CD4-positive, alpha-beta T cell treated with Interleukin-4 for 4 hours (primary cell): ENCODE data around the gene CCDC158.
"Not testable (repeated sequence)": the region's sequence is repeated elsewhere in the genome, so short reads cannot be mapped to it uniquely, and the experiment has no call there.

Experiments
- DNase-seq: peaks from one replicate; pipeline ENCODE4 v3.0.0-alpha.2; 2020

CCDC158 gene

GRCh38 chr4:76420762-76421581, at the start of gene CCDC158:
Gene CCDC158, minus strand, starts transcription at chr4:76421141. Its CDS starts 17,934 bp downstream, at chr4:76403207.
- DNase-seq = no peak

GRCh38 chr4:76470532-76470931, 49.6 kb upstream of the CCDC158 start:
- no peak for DNase-seq

DNA sequence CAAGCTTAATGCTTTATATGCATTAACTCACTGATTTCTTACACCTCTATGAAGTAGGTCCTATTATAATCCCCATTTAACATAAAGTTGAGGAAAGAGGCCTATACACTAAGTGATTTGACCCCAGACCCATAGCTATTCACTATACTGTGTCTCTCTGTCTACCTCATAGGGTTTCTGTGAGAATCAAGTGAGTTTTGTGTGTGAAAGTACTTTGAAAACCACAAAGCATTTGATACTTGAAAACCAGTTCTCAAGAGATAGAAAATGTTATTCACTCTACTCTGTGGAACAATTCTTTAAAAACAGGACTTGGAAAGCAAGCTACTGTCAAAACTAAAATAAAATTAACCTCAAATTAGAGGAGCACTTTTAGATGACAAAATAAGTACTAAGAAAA, 49.1 kb upstream of the CCDC158 start:
- DNase-seq = no peak

GRCh38 chr4:76463568-76463967, 42.6 kb upstream of the CCDC158 start:
- no peak for DNase-seq

GRCh38 chr4:76459291-76459723, 38.4 kb upstream of the CCDC158 start:
- DNase-seq = no peak

- DNase-seq = no peak
Observed at GRCh38 chr4:76458825-76459224, 37.9 kb upstream of the CCDC158 start.

- DNase-seq = no peak
Observed at GRCh38 chr4:76458297-76458696, 37.4 kb upstream of the CCDC158 start.

GRCh38 chr4:76457885-76458284, 36.9 kb upstream of the CCDC158 start:
- no peak for DNase-seq

- not testable (repeated sequence) for DNase-seq
Observed at GRCh38 chr4:76454073-76454472, 33.1 kb upstream of the CCDC158 start.

DNA sequence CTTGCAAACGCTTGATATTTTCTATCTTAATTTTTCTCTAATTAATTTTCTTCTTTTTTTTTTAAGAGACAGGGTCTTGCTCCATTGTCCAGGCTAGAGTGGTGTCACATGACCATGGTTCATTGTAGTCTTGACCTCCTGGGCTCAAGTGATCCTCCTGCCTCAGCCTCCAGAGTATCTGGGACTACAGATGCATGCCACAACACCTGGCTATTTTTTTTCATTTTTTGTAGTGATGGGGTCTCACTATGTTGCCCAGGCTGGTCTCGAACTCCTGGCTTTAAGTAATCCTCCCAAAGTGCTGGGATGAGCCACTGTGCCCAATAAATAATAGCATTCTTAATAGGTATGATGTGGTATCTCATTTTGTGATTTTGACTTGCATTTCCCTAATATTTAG, 32.3 kb upstream of the CCDC158 start:
- DNase-seq = no peak

GRCh38 chr4:76449833-76450232, 28.9 kb upstream of the CCDC158 start:
- no peak for DNase-seq

- DNase-seq = no peak
Observed at GRCh38 chr4:76449362-76449767, 28.4 kb upstream of the CCDC158 start.

DNA sequence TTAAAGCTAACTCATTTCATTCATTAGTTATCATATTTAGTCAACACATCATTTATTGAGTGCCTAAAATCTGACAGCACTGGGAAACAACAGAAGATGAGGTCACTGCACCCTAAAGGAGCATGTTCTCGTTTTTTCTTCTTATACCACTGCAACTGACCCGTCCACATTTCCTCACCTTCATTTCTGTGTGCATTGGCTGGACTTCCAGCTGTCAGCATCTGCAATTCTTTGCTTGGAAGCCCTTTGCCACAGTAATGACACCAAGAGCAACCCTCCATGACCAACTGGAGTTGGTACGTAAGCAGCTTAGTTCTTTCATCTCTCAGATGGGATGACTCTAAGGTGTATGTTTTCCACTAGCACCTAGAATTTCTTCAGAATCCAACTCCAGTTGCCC, 27.3 kb upstream of the CCDC158 start:
- DNase-seq = no peak

GRCh38 chr4:76447393-76447851, 26.5 kb upstream of the CCDC158 start:
- DNase-seq = no peak

- DNase-seq = no peak
Observed at GRCh38 chr4:76445911-76446310, 25.0 kb upstream of the CCDC158 start.

DNA sequence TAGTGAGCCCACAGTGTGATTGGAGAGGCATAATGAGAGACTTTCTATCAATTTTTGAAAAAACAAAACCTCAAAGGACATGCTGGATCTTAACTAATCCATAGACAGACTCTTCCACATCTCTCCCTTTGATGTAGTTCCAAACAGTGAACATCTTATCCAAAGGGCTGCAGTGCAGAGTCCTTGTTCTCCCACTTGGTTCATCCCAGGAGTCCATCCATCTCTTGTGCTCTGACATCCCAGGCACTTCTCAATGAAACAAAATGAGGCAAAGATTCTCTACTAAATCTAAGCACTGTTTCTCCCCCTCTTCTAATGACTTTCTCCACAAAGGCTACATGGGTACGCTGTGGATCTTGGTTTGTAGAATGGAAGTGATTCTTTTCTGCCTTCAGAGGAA, 22.4 kb upstream of the CCDC158 start:
- DNase-seq = no peak

GRCh38 chr4:76442807-76443206, 21.9 kb upstream of the CCDC158 start:
- DNase-seq = no peak

DNA sequence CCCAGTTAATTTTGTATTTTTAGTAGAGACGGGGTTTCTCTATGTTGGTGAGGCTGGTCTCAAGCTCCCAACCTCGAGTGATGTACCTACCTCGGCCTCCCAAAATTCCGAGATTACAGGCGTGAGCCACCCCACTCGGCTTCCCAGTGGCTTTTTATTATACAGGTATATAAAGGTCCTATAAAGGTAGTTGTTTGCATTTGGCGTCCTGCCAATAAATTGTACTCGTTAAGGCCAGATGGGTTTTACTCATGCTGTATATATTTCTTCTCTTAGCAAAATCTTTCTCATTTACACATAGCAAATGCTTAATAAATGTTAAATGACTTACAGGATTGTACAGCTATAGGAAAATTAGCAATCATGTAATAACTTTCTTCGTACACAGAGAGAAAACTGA, 20.9 kb upstream of the CCDC158 start:
- DNase-seq = no peak

- no peak for DNase-seq
Observed at GRCh38 chr4:76439491-76439890, 18.6 kb upstream of the CCDC158 start.

- DNase-seq = no peak
Observed at GRCh38 chr4:76435528-76436319, 14.8 kb upstream of the CCDC158 start.

DNA sequence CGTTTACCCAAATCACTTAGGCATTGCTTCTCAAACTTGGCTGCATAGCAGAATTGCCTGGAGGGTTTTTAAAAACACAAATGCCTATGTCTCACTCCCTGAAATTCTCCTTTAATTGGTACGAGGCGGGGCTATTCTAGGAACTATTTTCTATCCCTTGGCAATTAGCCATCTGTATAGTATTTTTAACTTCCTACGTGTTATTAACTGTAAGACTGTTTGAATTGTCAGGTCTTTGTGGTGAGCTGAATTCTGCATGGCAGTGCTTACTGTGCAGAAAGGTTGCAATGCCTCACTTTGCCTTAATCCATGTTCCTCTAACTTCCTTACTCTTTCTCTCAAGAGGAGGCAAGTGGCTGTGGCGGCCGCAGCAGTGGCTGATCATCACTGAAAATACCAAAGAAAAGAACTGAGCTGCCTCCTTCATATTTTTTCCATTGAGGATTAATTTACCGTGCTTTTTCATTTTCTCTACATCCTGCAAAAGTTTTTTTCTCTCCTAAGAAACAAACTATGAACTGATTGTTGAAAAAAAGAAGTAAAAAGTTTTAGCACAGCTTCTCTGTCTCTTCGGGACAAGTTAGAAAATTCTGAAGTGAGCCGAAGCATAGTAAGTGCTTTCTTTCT, 14.1 kb upstream of the CCDC158 start, which contains the start of gene SHROOM3:
TSS of gene SHROOM3 (plus strand) at position 329 of the 627 bp plus-strand sequence. CDS start 824 bp downstream, outside the sequence.
- no peak for DNase-seq

DNA sequence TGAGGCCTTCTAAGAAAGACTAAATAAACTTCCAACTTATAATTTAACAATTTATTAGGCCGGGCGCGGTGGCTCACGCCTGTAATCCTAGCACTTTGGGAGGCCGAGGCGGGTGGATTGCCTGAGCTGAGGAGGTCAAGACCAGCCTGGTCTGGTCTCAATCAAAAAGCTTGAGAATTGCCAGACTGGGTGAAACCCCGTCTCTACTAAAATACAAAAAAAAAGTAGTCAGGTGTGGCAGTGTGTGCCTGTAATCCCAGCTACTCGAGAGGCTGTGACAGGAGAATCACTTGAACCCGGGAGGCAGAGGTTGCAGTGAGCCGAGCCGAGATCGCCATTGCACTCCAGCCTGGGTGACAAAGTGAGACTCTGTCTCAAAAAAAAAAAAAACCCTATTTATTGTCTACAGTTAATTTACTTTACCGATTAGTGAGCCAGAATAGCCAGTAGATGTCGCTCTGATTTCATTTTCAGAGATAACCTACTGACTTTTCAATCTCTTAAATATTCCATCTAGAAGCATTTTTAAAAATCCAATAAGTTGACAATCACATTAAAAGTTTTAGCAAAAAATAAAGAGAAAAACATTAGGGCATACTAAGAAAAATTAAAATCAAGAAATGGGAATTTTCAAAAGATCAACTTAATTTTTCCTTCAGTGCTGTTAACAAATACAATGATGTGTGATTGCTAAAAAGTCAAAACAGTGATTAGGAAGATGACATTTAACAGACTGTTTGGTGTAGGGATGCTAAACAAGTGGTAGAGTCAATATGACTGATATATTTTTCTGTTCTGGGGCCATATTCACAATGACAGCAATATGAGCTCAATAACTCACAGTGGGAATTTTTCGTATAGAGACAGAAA, 9.8 kb upstream of the CCDC158 start:
- peak; percentile 35 for DNase-seq
